ENCODE results near the gene TMEM229B. TPM values are rescaled to one million over a fixed set of nuclear protein-coding genes. Genes with fewer than 3 reads are reported as not detected.
"Not testable (repeated sequence)": the region's sequence is repeated elsewhere in the genome, so short reads cannot be mapped to it uniquely, and the experiment has no call there.

The TMEM229B gene
- total and polyA plus RNA-seq, 2 experiments from 2014 or later = 18.3 to 25.6 TPM

DNA sequence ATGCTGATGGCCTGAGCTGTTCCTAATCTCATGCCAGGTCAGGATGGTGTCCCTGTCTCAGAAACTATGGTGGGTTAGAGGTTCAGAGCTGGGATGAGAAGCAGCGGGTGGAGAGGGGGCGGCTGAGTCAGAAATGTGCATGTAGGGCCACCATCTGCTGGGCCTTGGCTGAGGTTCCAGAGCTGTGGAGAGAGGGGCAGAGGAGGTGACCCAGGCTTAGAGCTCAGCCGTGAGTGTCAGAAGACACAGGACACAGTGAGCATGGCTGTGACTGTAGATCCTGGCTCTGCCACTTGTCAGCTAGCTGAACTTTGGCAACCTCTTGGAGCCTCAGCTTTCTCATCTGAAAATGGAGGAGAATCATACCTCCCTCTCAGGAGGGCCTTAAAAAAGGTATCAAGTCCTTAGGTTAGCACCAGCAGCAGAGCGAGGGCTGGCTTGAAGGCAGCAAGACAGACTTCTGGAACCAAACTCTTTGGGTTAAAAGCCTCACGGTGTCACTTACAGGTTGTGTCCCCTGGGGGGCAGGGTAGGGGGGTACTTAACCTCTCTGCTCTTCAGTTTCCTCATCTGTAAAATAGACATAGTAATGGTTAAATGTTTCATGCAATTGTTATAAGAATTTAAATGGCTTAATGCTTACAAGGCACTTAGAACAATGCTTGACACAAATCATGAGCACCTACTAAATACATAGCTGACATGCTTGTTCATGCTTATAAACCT, 34.8 kb downstream of the TMEM229B start:
- Histone ChIP-seq H3K4me3 (no peak overlapping the region), H3K9me2 (replicated peaks; ENCODE audit: insufficient read depth) (no peaks in the 10 kb centered on the region), H3K27ac (no peak overlapping the region), H4K20me1 (ENCODE audit: insufficient read depth, poor library complexity, severe bottlenecking) (no peaks in the 10 kb centered on the region), H3K4me2 (no peak overlapping the region), H3K4me1 (ENCODE audit: insufficient read depth) (no peaks in the 10 kb centered on the region), H3K9me3 (ENCODE audit: low read depth) (no peaks in the 10 kb centered on the region), H2AFZ (no peak overlapping the region), H3K36me3 (replicated peaks; ENCODE audit: insufficient read depth, low read depth) (no peaks in the 10 kb centered on the region), H3K27me3 (no peaks in the 10 kb centered on the region), H3K79me2 (no peaks in the 10 kb centered on the region)
- WGBS (ENCODE audit: low lambda C conversion rate, missing lambda C conversion rate) = 82% methylated on average over 5 of the region's 5 CpGs
- no peak for DNase-seq (ENCODE audit: low spot score)
- TF ChIP-seq EZH2phosphoT487 (IDR thresholded peaks at IDR 0.05; ENCODE audit: low read depth, severe bottlenecking, unreplicated experiment) (no peak), EZH2 (IDR thresholded peaks at IDR 0.05; ENCODE audit: borderline replicate concordance) (no peak)
- TF ChIP-seq, protein P1, sequence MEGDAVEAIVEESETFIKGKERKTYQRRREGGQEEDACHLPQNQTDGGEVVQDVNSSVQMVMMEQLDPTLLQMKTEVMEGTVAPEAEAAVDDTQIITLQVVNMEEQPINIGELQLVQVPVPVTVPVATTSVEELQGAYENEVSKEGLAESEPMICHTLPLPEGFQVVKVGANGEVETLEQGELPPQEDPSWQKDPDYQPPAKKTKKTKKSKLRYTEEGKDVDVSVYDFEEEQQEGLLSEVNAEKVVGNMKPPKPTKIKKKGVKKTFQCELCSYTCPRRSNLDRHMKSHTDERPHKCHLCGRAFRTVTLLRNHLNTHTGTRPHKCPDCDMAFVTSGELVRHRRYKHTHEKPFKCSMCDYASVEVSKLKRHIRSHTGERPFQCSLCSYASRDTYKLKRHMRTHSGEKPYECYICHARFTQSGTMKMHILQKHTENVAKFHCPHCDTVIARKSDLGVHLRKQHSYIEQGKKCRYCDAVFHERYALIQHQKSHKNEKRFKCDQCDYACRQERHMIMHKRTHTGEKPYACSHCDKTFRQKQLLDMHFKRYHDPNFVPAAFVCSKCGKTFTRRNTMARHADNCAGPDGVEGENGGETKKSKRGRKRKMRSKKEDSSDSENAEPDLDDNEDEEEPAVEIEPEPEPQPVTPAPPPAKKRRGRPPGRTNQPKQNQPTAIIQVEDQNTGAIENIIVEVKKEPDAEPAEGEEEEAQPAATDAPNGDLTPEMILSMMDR (IDR thresholded peaks at IDR 0.05; ENCODE audit: poor library complexity) = no peak

DNA sequence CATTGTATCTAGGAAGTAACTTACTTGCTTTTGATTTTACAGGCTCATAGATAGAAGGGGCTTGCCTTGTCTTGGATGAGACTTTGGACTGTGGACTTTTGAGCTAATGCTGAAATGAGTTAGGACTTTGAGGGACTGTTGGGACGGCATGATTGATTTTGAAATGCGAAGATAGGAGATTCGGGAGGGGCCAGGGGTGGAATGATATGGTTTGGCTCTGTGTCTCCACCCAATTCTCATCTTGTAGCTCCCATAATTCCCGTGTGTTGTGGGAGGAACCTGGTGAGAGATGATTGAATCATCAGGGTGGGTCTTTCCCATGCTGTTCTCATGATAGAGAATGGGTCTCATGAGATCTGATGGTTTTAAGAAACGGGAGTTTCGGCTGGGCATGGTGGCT, 36.9 kb downstream of the TMEM229B start:
- not testable (repeated sequence) for H3K27me3 ChIP-seq; H3K4me3 ChIP-seq; DNase-seq (ENCODE audit: low spot score); H3K27ac ChIP-seq; H3K79me2 ChIP-seq; H3K9me2 ChIP-seq (replicated peaks; ENCODE audit: insufficient read depth); H2AFZ ChIP-seq; H3K4me2 ChIP-seq; H3K36me3 ChIP-seq (replicated peaks; ENCODE audit: insufficient read depth, low read depth); H4K20me1 ChIP-seq (ENCODE audit: insufficient read depth, poor library complexity, severe bottlenecking); H3K4me1 ChIP-seq (ENCODE audit: insufficient read depth); H3K9me3 ChIP-seq (ENCODE audit: low read depth)
- 79% methylated on average over 6 of the region's 6 CpGs for WGBS (ENCODE audit: low lambda C conversion rate, missing lambda C conversion rate)

DNA sequence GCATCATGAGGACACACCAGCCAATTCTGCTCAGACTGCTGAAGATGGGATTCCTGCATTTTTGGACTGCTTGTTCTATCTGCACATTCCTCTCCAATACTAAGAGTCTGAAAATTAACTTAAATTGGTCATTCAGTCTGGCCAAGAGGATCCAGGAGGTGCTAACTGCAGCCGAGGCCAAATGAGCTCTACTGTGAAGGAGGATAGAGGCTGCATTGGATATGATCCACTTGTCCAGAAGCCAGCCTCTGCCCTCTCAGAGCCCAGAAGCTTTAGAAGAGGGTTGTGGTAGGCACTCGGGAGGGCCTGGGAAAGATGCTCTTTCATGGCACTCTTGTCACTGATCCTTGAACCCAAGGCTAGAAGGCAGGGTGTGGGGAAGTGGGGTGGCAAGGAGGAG, 39.4 kb downstream of the TMEM229B start:
- 95% methylated on average over 2 of the region's 2 CpGs for WGBS (ENCODE audit: low lambda C conversion rate, missing lambda C conversion rate)
- Histone ChIP-seq H2AFZ (no peak overlapping the region), H3K4me3 (no peak overlapping the region), H3K36me3 (replicated peaks; ENCODE audit: insufficient read depth, low read depth) (no peaks in the 10 kb centered on the region), H4K20me1 (ENCODE audit: insufficient read depth, poor library complexity, severe bottlenecking) (no peaks in the 10 kb centered on the region), H3K79me2 (no peaks in the 10 kb centered on the region), H3K4me1 (ENCODE audit: insufficient read depth) (peaks cover 8% of the 10 kb centered on the region), H3K27ac (no peak overlapping the region), H3K27me3 (no peaks in the 10 kb centered on the region), H3K4me2 (no peak overlapping the region), H3K9me3 (ENCODE audit: low read depth) (no peaks in the 10 kb centered on the region), H3K9me2 (replicated peaks; ENCODE audit: insufficient read depth) (no peaks in the 10 kb centered on the region)
- TF ChIP-seq, protein P1 (IDR thresholded peaks at IDR 0.05; ENCODE audit: poor library complexity) = no peak
- TF ChIP-seq EZH2 (IDR thresholded peaks at IDR 0.05; ENCODE audit: borderline replicate concordance) (no peak), EZH2phosphoT487 (IDR thresholded peaks at IDR 0.05; ENCODE audit: low read depth, severe bottlenecking, unreplicated experiment) (no peak)
- DNase-seq (ENCODE audit: low spot score) = no peak

DNA sequence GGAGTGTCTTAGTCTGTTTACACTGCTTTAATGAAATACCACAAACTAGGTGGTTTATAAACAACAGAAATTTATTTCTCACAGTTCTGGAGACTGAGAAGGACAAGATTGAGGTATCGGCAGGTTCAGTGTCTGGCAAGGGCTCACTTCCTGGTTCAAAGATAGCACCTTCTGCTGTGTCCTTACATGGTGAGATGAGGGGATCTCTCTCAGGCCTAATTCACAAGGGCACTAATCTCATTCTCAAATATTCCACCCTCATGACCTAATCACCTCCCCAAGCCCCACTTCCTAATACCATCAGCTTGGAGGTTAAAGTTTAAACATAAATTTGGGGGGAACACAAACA, 41.5 kb downstream of the TMEM229B start:
- Histone ChIP-seq H3K4me2 (no peak overlapping the region), H3K27me3 (no peaks in the 10 kb centered on the region), H3K9me3 (ENCODE audit: low read depth) (no peaks in the 10 kb centered on the region), H3K79me2 (no peaks in the 10 kb centered on the region), H3K4me1 (ENCODE audit: insufficient read depth) (peaks cover 8% of the 10 kb centered on the region), H2AFZ (no peak overlapping the region), H3K36me3 (replicated peaks; ENCODE audit: insufficient read depth, low read depth) (no peaks in the 10 kb centered on the region), H3K27ac (no peak overlapping the region), H3K9me2 (replicated peaks; ENCODE audit: insufficient read depth) (no peaks in the 10 kb centered on the region), H4K20me1 (ENCODE audit: insufficient read depth, poor library complexity, severe bottlenecking) (no peaks in the 10 kb centered on the region), H3K4me3 (no peak overlapping the region)
- DNase-seq (ENCODE audit: low spot score) = no peak
- TF ChIP-seq EZH2 (IDR thresholded peaks at IDR 0.05; ENCODE audit: borderline replicate concordance) (no peak), EZH2phosphoT487 (IDR thresholded peaks at IDR 0.05; ENCODE audit: low read depth, severe bottlenecking, unreplicated experiment) (no peak)
- 79% methylated on average over 1 of the region's 1 CpG for WGBS (ENCODE audit: low lambda C conversion rate, missing lambda C conversion rate)
